GM12892 (cell line): ENCODE data around the gene GIN1.
"Not testable (repeated sequence)": the region's sequence is repeated elsewhere in the genome, so short reads cannot be mapped to it uniquely, and the experiment has no call there.

ENCODE experiments used
- DNase-seq: peaks from one replicate; pipeline ENCODE4 v3.0.0; 2011; ENCODE audit not compliant: insufficient read length
- FAIRE-seq: peaks from 2 replicates; lab custom pipeline; 2011; peaks lifted over from hg19 to GRCh38; lab: Jason Lieb, UNC
- POLR2A ChIP-seq: IDR thresholded peaks from 2 replicates; pipeline ENCODE4 v1.6.1; 2011; ENCODE audit warnings: low read depth, low read length, control low read depth
- POLR2AphosphoS5 ChIP-seq: IDR thresholded peaks from 2 replicates; pipeline ENCODE4 v1.6.1; 2011; ENCODE audit warnings: low read depth, low read length, control low read depth
- TAF1 ChIP-seq: IDR thresholded peaks from 2 replicates; pipeline ENCODE4 v1.6.1; 2011; ENCODE audit warnings: low read depth, mild to moderate bottlenecking, control low read depth, low read length, borderline replicate concordance

The GIN1 gene

DNA sequence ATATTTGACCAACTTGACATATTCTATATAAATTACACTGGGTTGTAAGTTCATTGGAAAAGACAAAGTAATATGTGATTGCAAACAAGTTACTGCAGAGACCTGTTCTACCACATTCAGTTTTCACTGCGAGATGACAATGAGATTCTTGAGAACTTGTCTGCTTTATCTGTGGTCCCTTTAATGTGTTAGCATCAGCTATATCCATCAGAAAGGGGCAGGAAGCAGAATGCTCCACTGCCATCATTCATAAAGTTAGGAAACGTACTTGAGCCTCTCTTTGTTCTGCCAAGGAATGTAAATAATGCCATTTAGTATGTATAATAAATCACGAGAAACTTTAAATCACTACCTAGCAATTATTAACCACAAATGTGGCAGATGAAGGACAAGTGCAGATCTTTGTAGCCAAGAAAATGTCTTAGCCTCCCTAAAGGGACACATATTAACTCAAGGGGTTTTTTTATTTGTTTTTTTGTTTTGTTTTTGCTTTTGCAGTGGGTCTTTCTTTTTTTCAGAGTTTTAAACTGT is 59.4 kb downstream of the GIN1 start:
- FAIRE-seq, result no peak
- no peak for TF ChIP-seq POLR2AphosphoS5
- TF ChIP-seq TAF1, result no peak
- TF ChIP-seq POLR2A, result no peak
- DNase-seq, result no peak

DNA sequence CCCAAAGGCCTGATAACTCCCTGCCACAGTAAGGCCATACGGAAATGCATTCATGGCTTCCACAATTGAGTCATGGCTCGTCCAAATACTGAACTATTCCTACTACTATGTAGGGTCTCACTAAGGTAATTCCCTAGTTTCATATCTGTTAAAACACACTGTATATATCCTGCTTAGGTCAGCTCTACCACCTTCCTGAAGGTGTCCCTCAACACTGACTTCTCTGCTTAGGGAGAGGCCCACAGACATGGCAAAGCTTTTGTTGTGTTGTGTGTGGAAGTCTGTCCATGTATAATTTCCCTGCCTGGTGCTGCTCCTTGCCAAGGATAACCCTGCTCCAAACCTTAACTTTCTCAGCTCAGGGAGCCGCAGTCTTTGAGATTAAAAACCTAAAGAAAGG is 60.4 kb downstream of the GIN1 start:
- no peak for TF ChIP-seq TAF1
- no peak for TF ChIP-seq POLR2A
- no peak for TF ChIP-seq POLR2AphosphoS5
- no peak for FAIRE-seq
- no peak for DNase-seq

- TF ChIP-seq POLR2A (no peak), TAF1 (no peak), POLR2AphosphoS5 (no peak)
- FAIRE-seq, result no peak
- DNase-seq, result no peak
These were observed 62.5 kb downstream of the GIN1 start for GRCh38 chr5:103057208-103058130.

DNA sequence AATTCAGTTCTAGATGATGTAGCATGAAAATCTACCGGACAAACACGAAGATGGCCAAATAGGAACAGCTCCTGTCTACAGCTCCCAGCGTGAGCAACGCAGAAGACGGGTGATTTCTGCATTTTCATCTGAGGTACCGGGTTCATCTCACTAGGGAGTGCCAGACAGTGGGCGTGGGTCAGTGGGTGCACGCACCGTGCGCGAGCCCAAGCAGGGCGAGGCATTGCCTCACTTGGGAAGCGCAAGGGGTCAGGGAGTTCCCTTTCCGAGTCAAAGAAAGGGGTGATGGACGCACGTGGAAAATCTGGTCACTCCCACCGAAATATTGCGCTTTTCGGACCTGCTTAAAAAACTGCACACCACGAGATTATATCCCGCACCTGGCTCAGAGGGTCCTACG is 73.2 kb downstream of the GIN1 start:
- not testable (repeated sequence) for FAIRE-seq, DNase-seq

DNA sequence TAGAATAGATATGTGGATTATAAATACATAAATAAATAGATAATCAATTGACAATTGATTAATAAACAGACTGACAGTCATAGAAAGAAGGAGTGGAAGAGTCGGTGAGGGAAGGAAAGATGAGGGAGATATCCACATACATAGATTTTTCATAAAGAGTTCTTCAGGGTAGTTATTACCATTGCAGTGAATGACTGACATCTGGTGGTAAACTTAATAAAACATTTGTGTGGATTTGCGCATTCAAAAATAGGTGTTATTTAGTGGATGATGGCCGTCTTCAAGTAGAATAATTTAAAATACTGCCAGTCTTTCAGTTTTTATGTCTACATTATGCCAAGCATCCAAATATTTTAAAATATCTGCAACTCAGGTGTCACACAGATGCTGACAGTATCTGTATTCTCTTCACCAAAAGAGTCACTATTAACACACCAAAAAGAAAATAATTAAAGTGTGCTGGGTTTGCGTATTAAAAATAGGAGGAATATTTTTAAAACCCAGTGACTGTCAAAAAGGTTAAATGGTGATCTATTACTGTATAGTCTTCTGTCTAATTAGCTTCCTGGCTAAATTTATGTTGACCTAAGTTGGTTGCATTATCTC is 78.8 kb downstream of the GIN1 start:
- FAIRE-seq, result peak; percentile 5
- DNase-seq, result no peak
- TF ChIP-seq POLR2AphosphoS5 (no peak), TAF1 (no peak), POLR2A (no peak)

- no peak for TF ChIP-seq POLR2A
- no peak for TF ChIP-seq TAF1
- no peak for TF ChIP-seq POLR2AphosphoS5
- no peak for DNase-seq
- no peak for FAIRE-seq
These were observed 82.1 kb downstream of the GIN1 start for GRCh38 chr5:103037673-103038455.

DNA sequence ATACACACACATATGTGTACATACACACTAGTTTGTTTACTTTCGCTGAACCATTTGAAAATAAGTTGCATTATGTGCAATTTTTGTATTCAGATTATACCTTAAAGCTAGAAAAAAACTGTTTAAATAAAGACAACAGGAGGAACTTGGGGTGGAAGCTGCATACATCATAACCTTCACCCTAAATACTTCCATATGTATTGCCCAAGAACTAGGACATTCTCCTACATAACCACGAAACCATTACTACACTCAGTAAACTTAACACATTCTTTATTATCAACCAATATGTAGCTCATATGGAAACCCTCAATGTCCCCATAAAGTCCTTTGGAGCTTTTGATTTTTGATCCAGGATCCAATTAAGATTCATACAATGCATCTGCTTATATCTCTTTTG is 83.3 kb downstream of the GIN1 start:
- TF ChIP-seq TAF1 (no peak), POLR2AphosphoS5 (no peak)
- FAIRE-seq (no peak), DNase-seq (no peak)
